Measurements from ENCODE around the gene JAK2.

Gene JAK2

GRCh38 chr9:5140151-5140550 lies 155.1 kb downstream of the JAK2 start:
- no peak for DNase-seq

- no peak for DNase-seq
These were observed 159.1 kb downstream of the JAK2 start for GRCh38 chr9:5144217-5144616.

- DNase-seq: no peak
These were observed 161.2 kb downstream of the JAK2 start for GRCh38 chr9:5146241-5146640.

All from anterior cingulate cortex (tissue), 58 donors.